ENCODE results near the gene TCF4. TPM values are rescaled to one million over a fixed set of nuclear protein-coding genes. Genes with fewer than 3 reads are reported as not detected.
A peak's percentile ranks its signal among the peaks of the same experiment; 100 is the strongest.

Gene TCF4
- polyA plus RNA-seq, 1 donor (not counting 4 experiments of a cell fraction or from before 2014, with no cell fraction given) = 9.7 TPM

DNA sequence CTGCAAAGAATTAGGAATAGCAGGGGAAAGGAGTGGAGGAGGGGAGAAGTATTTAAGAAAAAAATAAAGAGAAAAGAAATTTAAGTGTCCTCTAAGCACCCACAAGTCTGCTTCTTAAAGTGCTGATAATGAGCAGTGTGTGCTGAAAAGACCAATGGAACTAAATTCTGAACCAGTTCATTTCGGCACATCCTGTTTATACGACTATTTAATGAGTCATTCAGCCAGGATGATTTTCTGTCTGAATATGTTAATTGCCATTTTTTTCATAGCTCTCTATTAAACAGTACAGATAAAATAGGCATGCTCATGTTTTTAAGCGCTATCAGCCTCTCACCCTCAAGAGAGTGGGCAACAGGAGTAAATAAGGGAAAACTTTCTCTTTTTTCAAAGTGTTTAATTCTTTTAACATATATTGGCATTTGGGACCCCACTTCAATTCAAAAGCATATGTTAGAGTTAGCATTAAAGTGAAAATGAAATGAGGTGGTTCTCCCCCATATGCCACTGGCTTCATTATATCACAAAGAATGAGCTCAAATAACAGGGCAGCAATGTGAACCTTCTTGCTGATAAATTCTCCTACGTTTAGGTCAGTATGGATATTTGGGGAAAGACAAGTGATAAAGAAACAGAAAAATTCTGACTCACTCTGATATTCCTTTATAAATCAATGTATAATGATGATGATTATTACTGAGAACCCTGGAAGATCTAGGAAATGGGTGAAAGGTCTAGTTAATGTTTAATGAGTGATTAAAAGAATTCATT lies 87.5 kb downstream of the TCF4 start:
- peak overlapping the region; percentile 59 for H2AFZ ChIP-seq (ENCODE audit: control insufficient read depth, low read length)
- no peaks in the 10 kb centered on the region for H3K9me3 ChIP-seq (ENCODE audit: control insufficient read depth, low read depth, low read length)
- H3K36me3 ChIP-seq (ENCODE audit: control insufficient read depth in 2 of 2, extremely low read depth in 1 of 2, insufficient read depth in 2 of 2, low read length in 2 of 2) = no peaks in the 10 kb centered on the region
- H3K4me2 ChIP-seq (ENCODE audit: control insufficient read depth, extremely low read depth, insufficient read depth, low read depth, low read length) = peak overlapping the region; percentile 73
- no peak overlapping the region for H3K9ac ChIP-seq (ENCODE audit: control insufficient read depth, extremely low read depth, insufficient read depth, low read length)
- dilution Hi-C loops (cut with MboI; ENCODE audit: extremely low pct_ligation_motif_present, low sequenced_read_pairs) = no loop called here
- no peaks in the 10 kb centered on the region for H4K20me1 ChIP-seq (ENCODE audit: control insufficient read depth, extremely low read depth, insufficient read depth, low read length)
- FAIRE-seq (peak; percentile 58), DNase-seq (ENCODE audit: low read depth, low spot score) (peak; percentile 7)
- no peaks in the 10 kb centered on the region for H3K9me1 ChIP-seq (ENCODE audit: control insufficient read depth, extremely low read depth, insufficient read depth, low read length)
- H3K4me3 ChIP-seq (ENCODE audit: control insufficient read depth in 2 of 3, extremely low read depth in 1 of 3, insufficient read depth in 2 of 3, low read depth in 1 of 3, low read length in 3 of 3) = peak overlapping the region in 1 of 3 experiments; percentile 6
- H3K79me2 ChIP-seq (ENCODE audit: control insufficient read depth, insufficient read depth, low read length) = no peaks in the 10 kb centered on the region
- no peaks in the 10 kb centered on the region for H3K27me3 ChIP-seq (ENCODE audit: control insufficient read depth, extremely low read depth, insufficient read depth, low read length)
- H3K27ac ChIP-seq (ENCODE audit: control insufficient read depth, insufficient read depth, low read length) = no peak overlapping the region
- TF ChIP-seq EZH2 (IDR thresholded peaks at IDR 0.05; ENCODE audit: low read length) = no peak
- TF ChIP-seq, protein P1, sequence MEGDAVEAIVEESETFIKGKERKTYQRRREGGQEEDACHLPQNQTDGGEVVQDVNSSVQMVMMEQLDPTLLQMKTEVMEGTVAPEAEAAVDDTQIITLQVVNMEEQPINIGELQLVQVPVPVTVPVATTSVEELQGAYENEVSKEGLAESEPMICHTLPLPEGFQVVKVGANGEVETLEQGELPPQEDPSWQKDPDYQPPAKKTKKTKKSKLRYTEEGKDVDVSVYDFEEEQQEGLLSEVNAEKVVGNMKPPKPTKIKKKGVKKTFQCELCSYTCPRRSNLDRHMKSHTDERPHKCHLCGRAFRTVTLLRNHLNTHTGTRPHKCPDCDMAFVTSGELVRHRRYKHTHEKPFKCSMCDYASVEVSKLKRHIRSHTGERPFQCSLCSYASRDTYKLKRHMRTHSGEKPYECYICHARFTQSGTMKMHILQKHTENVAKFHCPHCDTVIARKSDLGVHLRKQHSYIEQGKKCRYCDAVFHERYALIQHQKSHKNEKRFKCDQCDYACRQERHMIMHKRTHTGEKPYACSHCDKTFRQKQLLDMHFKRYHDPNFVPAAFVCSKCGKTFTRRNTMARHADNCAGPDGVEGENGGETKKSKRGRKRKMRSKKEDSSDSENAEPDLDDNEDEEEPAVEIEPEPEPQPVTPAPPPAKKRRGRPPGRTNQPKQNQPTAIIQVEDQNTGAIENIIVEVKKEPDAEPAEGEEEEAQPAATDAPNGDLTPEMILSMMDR (optimal IDR thresholded peaks at IDR 0.05 in 1 of 3, IDR thresholded peaks at IDR 0.05 in 1 of 3, conservative IDR thresholded peaks at IDR 0.05 in 1 of 3; ENCODE audit: extremely low read depth in 1 of 3, insufficient read depth in 2 of 3, low read length in 3 of 3) = no peak
- H3K4me1 ChIP-seq (ENCODE audit: control insufficient read depth, extremely low read depth, insufficient read depth, low read length) = peaks cover 9% of the 10 kb centered on the region

DNA sequence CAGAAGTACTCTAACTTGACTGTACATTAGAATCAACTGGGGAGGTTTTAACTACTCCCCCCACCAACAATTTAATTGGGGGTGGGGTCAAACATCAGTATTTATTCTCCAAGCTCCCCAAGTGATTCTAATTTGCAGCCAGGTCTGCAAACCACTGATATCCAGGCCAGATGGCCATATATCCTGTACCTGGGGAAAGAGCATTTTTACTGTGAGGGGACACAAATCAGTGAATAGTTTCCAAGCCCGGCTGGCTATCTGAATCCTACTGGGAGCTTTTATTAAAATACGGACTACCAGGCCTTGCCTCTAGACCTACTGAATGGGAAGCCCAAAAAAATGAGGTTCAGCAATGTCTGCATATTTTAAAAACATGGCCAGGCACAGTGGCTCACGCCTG lies 88.5 kb downstream of the TCF4 start:
- Histone ChIP-seq H3K4me1 (ENCODE audit: control insufficient read depth, extremely low read depth, insufficient read depth, low read length) (peaks cover 9% of the 10 kb centered on the region), H2AFZ (ENCODE audit: control insufficient read depth, low read length) (no peak overlapping the region), H3K9me3 (ENCODE audit: control insufficient read depth, low read depth, low read length) (no peaks in the 10 kb centered on the region), H3K79me2 (ENCODE audit: control insufficient read depth, insufficient read depth, low read length) (no peaks in the 10 kb centered on the region), H4K20me1 (ENCODE audit: control insufficient read depth, extremely low read depth, insufficient read depth, low read length) (no peaks in the 10 kb centered on the region), H3K4me2 (ENCODE audit: control insufficient read depth, extremely low read depth, insufficient read depth, low read depth, low read length) (no peak overlapping the region), H3K27me3 (ENCODE audit: control insufficient read depth, extremely low read depth, insufficient read depth, low read length) (no peaks in the 10 kb centered on the region), H3K4me3 (ENCODE audit: control insufficient read depth in 2 of 3, extremely low read depth in 1 of 3, insufficient read depth in 2 of 3, low read depth in 1 of 3, low read length in 3 of 3) (no peak overlapping the region), H3K36me3 (ENCODE audit: control insufficient read depth in 2 of 2, extremely low read depth in 1 of 2, insufficient read depth in 2 of 2, low read length in 2 of 2) (no peaks in the 10 kb centered on the region), H3K27ac (ENCODE audit: control insufficient read depth, insufficient read depth, low read length) (no peak overlapping the region), H3K9ac (ENCODE audit: control insufficient read depth, extremely low read depth, insufficient read depth, low read length) (no peak overlapping the region), H3K9me1 (ENCODE audit: control insufficient read depth, extremely low read depth, insufficient read depth, low read length) (no peaks in the 10 kb centered on the region)
- DNase-seq (ENCODE audit: low read depth, low spot score) (no peak), FAIRE-seq (no peak)
- dilution Hi-C loops (cut with MboI; ENCODE audit: extremely low pct_ligation_motif_present, low sequenced_read_pairs) = no loop called here
- TF ChIP-seq, protein P1 (optimal IDR thresholded peaks at IDR 0.05 in 1 of 3, IDR thresholded peaks at IDR 0.05 in 1 of 3, conservative IDR thresholded peaks at IDR 0.05 in 1 of 3; ENCODE audit: extremely low read depth in 1 of 3, insufficient read depth in 2 of 3, low read length in 3 of 3) = no peak
- TF ChIP-seq EZH2 (IDR thresholded peaks at IDR 0.05; ENCODE audit: low read length) = no peak

Data from keratinocyte (primary cell).